PC-9 (cell line): ENCODE measurements around the gene IRX4. TPM values are rescaled to one million over a fixed set of nuclear protein-coding genes. Genes with fewer than 3 reads are reported as not detected.

Experiments
- BruUV-seq: library from RNA; stranded (reverse); fragments of 400-500 nt; replicated peaks from 2 replicates; lab custom pipeline; 2021; lab: Mats Ljungman, UMichigan
- CTCF ChIA-PET: fragments of 300-600 bp; sonication (Branson Sonifier 250); formaldehyde crosslinking; loops from one replicate; lab custom pipeline; 2022; ENCODE audit warnings: antibody characterized with exemption; lab: Charles Lee
- POLR2A ChIA-PET: fragments of 300-600 bp; sonication (Branson Sonifier 250); formaldehyde crosslinking; loops from one replicate; lab custom pipeline; 2022; ENCODE audit warnings: antibody characterized with exemption; ENCODE audit not compliant: unreplicated experiment; lab: Charles Lee
- DNase-seq, 2 experiments: peaks; one replicate each; pipeline versions ENCODE4 v3.0.0 to v3.0.0-alpha.2; 2015 to 2022; ENCODE audit warnings: mixed read lengths in 1 of 2
- H2AFZ ChIP-seq: fragments of 200-600 bp; sonication (generic); 2 replicates; pipeline ENCODE4 v1.8.1; 2017; ENCODE audit warnings: antibody characterized with exemption
- H3F3A ChIP-seq: fragments of 200-600 bp; sonication (generic); 2 replicates; pipeline ENCODE4 v1.8.1; 2017; ENCODE audit warnings: antibody characterized with exemption, mild to moderate bottlenecking, low read depth; ENCODE audit not compliant: insufficient read depth
- H3K27ac ChIP-seq: fragments of 200-600 bp; sonication (generic); 2 replicates; pipeline ENCODE4 v1.6.1; 2016; ENCODE audit warnings: mixed run types
- H3K27me3 ChIP-seq: fragments of 200-600 bp; sonication (generic); 2 replicates; pipeline ENCODE4 v1.6.1; 2016; ENCODE audit warnings: low read depth, mixed run types; ENCODE audit not compliant: insufficient read depth
- H3K36me3 ChIP-seq: fragments of 200-600 bp; sonication (generic); 2 replicates; pipeline ENCODE4 v1.6.1; 2016; ENCODE audit warnings: low read depth, mixed run types
- H3K4me1 ChIP-seq: fragments of 200-600 bp; sonication (generic); replicated peaks from 2 replicates; pipeline ENCODE4 v1.6.1; 2016; ENCODE audit warnings: mixed run types; ENCODE audit not compliant: insufficient read depth
- H3K4me2 ChIP-seq: fragments of 200-600 bp; sonication (generic); 2 replicates; pipeline ENCODE4 v1.6.1; 2017; ENCODE audit warnings: mixed run types
- H3K4me3 ChIP-seq: fragments of 200-600 bp; sonication (generic); 2 replicates; pipeline ENCODE4 v1.6.1; 2016; ENCODE audit warnings: mixed run types
- H3K79me2 ChIP-seq: fragments of 200-600 bp; sonication (generic); 2 replicates; pipeline ENCODE4 v1.6.1; 2017; ENCODE audit warnings: low read depth, mixed run types
- H3K9me2 ChIP-seq: fragments of 200-600 bp; sonication (generic); 2 replicates; pipeline ENCODE4 v1.8.1; 2017; ENCODE audit warnings: mild to moderate bottlenecking; ENCODE audit not compliant: insufficient read depth
- H3K9me3 ChIP-seq: fragments of 200-600 bp; sonication (generic); 2 replicates; pipeline ENCODE4 v1.8.1; 2016; ENCODE audit warnings: low read depth; ENCODE audit not compliant: insufficient read depth
- H4K20me1 ChIP-seq: fragments of 200-600 bp; sonication (generic); 2 replicates; pipeline ENCODE4 v1.8.1; 2017; ENCODE audit not compliant: insufficient read depth
- CTCF ChIP-seq: fragments of 200-600 bp; sonication (generic); conservative IDR thresholded peaks from 2 replicates; pipeline ENCODE4 v1.6.1; 2017; ENCODE audit warnings: mixed run types, antibody characterized with exemption, mild to moderate bottlenecking, moderate library complexity
- EZH2 ChIP-seq: fragments of 200-600 bp; sonication (generic); IDR thresholded peaks from 2 replicates; pipeline ENCODE4 v1.8.0; 2017; ENCODE audit warnings: antibody characterized with exemption, low read depth
- intact Hi-C: fragments of 100-400 bp; cut with micrococcal nuclease; formaldehyde crosslinking; loops from one replicate; pipeline ENCODE4 v1.10.0; 2022; ENCODE audit not compliant: unreplicated experiment
- total RNA-seq: library from RNA; stranded (reverse); gene quantifications from 2 replicates; pipeline ENCODE4 v1.2.3, GENCODE V29; 2021

The IRX4 gene
- total RNA-seq, 1 experiment from 2014 or later: not detected

- Histone ChIP-seq H3K4me3 (no peak overlapping the region), H3K36me3 (no peaks in the 10 kb centered on the region), H3K79me2 (no peaks in the 10 kb centered on the region), H2AFZ (no peak overlapping the region), H3K4me1 (no peaks in the 10 kb centered on the region), H4K20me1 (no peaks in the 10 kb centered on the region), H3K27me3 (peaks cover 79% of the 10 kb centered on the region), H3K9me3 (peaks cover 11% of the 10 kb centered on the region; the same call in 1 of the 2 replicates), H3F3A (peaks cover 19% of the 10 kb centered on the region), H3K27ac (no peak overlapping the region), H3K9me2 (no peaks in the 10 kb centered on the region), H3K4me2 (no peak overlapping the region)
- DNase-seq: no peak
- no TSS peak for BruUV-seq
- intact Hi-C loops: no loop called here
- TF ChIP-seq CTCF: no peak
- TF ChIP-seq EZH2: no peak; the same call in 1 of the 2 replicates
- POLR2A ChIA-PET: no interaction called here
- CTCF ChIA-PET: no interaction called here
These were observed 44.0 kb upstream of the IRX4 start for GRCh38 chr5:1926471-1927341.

- H3K27me3 ChIP-seq: peaks cover 79% of the 10 kb centered on the region
- no peaks in the 10 kb centered on the region for H3K9me2 ChIP-seq
- H3K4me3 ChIP-seq: no peak overlapping the region
- no peaks in the 10 kb centered on the region for H3K4me1 ChIP-seq
- POLR2A ChIA-PET: no interaction called here
- peaks cover 19% of the 10 kb centered on the region for H3F3A ChIP-seq
- intact Hi-C loops: no loop called here
- H3K4me2 ChIP-seq: no peak overlapping the region
- no peak overlapping the region for H3K27ac ChIP-seq
- CTCF ChIA-PET: no interaction called here
- TF ChIP-seq CTCF (no peak), EZH2 (no peak)
- peaks cover 11% of the 10 kb centered on the region; the same call in 1 of the 2 replicates for H3K9me3 ChIP-seq
- DNase-seq: no peak
- H2AFZ ChIP-seq: no peak overlapping the region
- H4K20me1 ChIP-seq: no peaks in the 10 kb centered on the region
- no peaks in the 10 kb centered on the region for H3K79me2 ChIP-seq
- H3K36me3 ChIP-seq: no peaks in the 10 kb centered on the region
- no TSS peak for BruUV-seq
These were observed 43.3 kb upstream of the IRX4 start for GRCh38 chr5:1926071-1926440.

GRCh38 chr5:1925111-1926070 lies 42.7 kb upstream of the IRX4 start:
- no peak overlapping the region for H3K4me3 ChIP-seq
- no peak overlapping the region for H2AFZ ChIP-seq
- ChIA-PET POLR2A (no interaction called here), CTCF (no interaction called here)
- no peaks in the 10 kb centered on the region for H3K4me1 ChIP-seq
- H3K27me3 ChIP-seq: peaks cover 84% of the 10 kb centered on the region
- intact Hi-C loops: no loop called here
- TF ChIP-seq CTCF (no peak), EZH2 (no peak)
- peaks cover 11% of the 10 kb centered on the region; the same call in 1 of the 2 replicates for H3K9me3 ChIP-seq
- H3K36me3 ChIP-seq: no peaks in the 10 kb centered on the region
- H3K4me2 ChIP-seq: no peak overlapping the region
- peaks cover 19% of the 10 kb centered on the region for H3F3A ChIP-seq
- no peaks in the 10 kb centered on the region for H4K20me1 ChIP-seq
- H3K27ac ChIP-seq: no peak overlapping the region
- no peaks in the 10 kb centered on the region for H3K9me2 ChIP-seq
- no peak for DNase-seq
- H3K79me2 ChIP-seq: no peaks in the 10 kb centered on the region
- BruUV-seq: no TSS peak
